ENCODE results near the gene ITGB2.

Gene ITGB2

GRCh38 chr21:44854664-44855446 is 65.8 kb downstream of the ITGB2 start:
- H3K36me3 ChIP-seq (replicated peaks): peaks cover 50% of the 10 kb centered on the region
- H3K9me3 ChIP-seq: no peaks in the 10 kb centered on the region
- DNase-seq (ENCODE audit: low spot score in 2 of 2): no peak
- H3K4me3 ChIP-seq: no peak overlapping the region
- no peaks in the 10 kb centered on the region for H3K27me3 ChIP-seq (ENCODE audit: low read depth)
- H3K4me1 ChIP-seq: no peaks in the 10 kb centered on the region
- in situ Hi-C loops (cut with MboI; ENCODE audit: low sequenced_read_pairs): no loop called here

DNA sequence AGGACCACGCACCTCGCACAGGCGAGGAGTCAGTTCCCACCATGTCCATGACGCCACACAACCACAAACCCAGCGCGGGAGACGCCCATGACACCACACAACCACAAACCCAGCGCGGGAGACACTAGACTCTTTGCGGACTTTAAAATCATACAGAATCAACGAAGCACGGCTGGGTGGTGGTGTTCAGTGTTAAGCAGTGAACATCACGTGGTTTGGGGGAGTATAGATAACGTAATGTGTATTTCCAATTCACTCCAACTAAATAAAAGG is 66.4 kb downstream of the ITGB2 start:
- no peaks in the 10 kb centered on the region for H3K27me3 ChIP-seq (ENCODE audit: low read depth)
- in situ Hi-C loops (cut with MboI; ENCODE audit: low sequenced_read_pairs): no loop called here
- no peak for DNase-seq (ENCODE audit: low spot score in 2 of 2)

DNA sequence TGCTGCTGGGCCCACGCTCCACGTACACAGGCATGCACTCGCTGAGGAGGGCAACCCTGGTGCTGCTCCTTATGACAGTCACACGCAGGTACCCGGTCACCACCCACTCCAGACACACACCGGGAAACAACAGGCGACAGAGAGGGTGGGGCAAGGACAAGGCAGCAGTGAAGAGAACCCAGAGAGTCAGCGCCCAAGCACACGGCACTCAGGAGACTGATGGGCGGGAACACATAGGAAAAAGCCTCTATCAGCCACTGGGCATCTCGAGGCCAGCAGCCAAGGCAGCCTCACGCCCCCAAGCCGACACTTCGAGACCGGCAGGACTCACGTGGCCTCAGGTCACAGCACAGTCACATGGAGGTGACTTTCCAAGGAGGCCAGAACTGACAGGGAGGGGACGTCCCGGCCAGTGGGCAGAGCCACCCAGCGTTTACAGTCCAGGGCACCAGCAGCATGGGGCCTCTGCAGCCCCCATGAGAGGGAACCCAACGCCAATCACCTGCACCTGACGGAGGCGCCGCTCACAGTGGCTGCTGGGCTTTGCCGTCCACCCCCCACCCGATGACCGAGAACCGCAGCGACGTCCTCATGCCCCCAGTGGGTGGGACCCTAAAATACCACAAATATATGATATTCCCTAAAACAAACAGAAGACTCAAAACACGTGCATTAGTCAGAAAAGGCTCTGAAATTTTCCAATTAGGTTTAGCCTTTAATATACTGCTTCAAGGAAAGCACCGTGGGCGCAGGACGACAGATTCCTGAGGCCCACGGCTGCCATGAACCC is 66.9 kb downstream of the ITGB2 start:
- DNase-seq (ENCODE audit: low spot score in 2 of 2): no peak
- no peaks in the 10 kb centered on the region for H3K4me1 ChIP-seq
- H3K36me3 ChIP-seq (replicated peaks): peaks cover 46% of the 10 kb centered on the region
- H3K27me3 ChIP-seq (ENCODE audit: low read depth): no peaks in the 10 kb centered on the region
- no peak overlapping the region for H3K4me3 ChIP-seq
- no peaks in the 10 kb centered on the region for H3K9me3 ChIP-seq
- in situ Hi-C loops (cut with MboI; ENCODE audit: low sequenced_read_pairs): no loop called here

More for the DNA sequence above, 66.4 kb downstream of the ITGB2 start:
- Histone ChIP-seq H3K9me3 (no peaks in the 10 kb centered on the region), H3K4me1 (no peaks in the 10 kb centered on the region), H3K36me3 (replicated peaks) (peaks cover 50% of the 10 kb centered on the region), H3K4me3 (no peak overlapping the region)

DNA sequence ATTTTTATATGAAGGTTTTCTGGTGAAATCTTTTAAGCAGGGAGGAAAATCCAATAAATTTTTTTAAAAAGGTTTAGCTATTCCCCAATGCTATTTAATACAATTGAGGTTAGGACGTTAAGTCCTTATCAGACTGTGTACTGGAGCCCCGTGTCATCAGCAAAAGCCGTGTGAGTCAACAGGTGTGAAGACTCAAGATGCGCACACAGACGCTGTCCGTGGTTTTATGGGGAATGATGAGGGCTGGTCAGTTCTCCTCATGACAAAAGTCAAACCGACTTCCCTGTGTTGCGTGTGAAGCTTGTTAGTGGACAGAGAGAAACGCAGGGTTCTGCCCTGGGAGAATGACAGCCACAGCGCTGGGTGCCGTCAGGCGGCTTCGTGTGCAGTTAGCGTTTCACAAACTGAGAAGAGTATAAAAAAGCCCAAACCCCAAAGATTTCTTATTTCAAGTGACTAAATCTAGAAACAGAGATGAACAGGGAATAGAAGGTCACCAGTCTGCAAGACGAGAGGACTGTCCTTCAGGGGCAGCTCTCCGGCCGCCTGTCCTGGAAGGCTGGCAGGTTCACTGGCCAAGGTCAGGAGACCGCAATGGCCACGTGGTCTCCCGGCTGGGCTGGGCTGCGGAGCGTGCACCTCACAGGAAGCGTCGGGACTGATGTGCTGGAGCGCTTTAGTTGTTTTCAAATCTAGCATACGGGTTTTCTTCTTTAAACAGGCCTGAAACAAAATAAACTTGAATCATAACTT is 69.6 kb downstream of the ITGB2 start:
- Histone ChIP-seq H3K4me3 (no peak overlapping the region), H3K9me3 (no peaks in the 10 kb centered on the region), H3K27me3 (ENCODE audit: low read depth) (no peaks in the 10 kb centered on the region), H3K4me1 (peaks cover 6% of the 10 kb centered on the region), H3K36me3 (replicated peaks) (peaks cover 30% of the 10 kb centered on the region)
- in situ Hi-C loops (cut with MboI; ENCODE audit: low sequenced_read_pairs): no loop called here
- DNase-seq (ENCODE audit: low spot score in 2 of 2): no peak

- Histone ChIP-seq H3K9me3 (no peaks in the 10 kb centered on the region), H3K4me3 (no peak overlapping the region), H3K36me3 (replicated peaks) (peaks cover 23% of the 10 kb centered on the region), H3K4me1 (peaks cover 9% of the 10 kb centered on the region), H3K27me3 (ENCODE audit: low read depth) (no peaks in the 10 kb centered on the region)
- in situ Hi-C loops (cut with MboI; ENCODE audit: low sequenced_read_pairs): no loop called here
- DNase-seq (ENCODE audit: low spot score in 2 of 2): no peak
Measured at GRCh38 chr21:44850208-44850800, 70.4 kb downstream of the ITGB2 start.

DNA sequence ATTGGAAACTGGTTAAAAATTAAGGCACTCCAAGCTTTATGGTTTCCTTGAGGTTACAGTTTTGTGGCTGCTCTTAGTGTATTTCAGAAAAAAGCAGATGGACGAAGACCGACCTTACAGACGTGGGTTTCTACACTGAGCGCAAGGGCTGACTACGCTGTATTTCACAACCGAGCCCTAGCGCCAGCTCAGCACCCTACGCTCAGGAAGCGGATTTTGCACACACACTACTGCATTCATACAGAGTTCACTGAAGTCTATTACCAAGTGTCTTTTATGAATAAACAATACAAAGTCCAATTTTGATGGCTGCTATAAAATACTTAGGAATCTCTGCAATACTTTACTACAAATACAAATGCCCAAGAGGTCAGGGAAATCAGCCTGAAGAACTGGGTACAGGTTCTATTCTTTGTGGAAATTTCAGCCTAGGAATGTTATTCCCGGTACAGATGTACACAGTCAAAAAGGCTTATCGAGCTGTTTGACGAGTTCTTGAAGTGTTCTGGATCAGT is 71.0 kb downstream of the ITGB2 start:
- Histone ChIP-seq H3K4me1 (peaks cover 9% of the 10 kb centered on the region), H3K4me3 (no peak overlapping the region), H3K27me3 (ENCODE audit: low read depth) (no peaks in the 10 kb centered on the region), H3K36me3 (replicated peaks) (peaks cover 18% of the 10 kb centered on the region), H3K9me3 (no peaks in the 10 kb centered on the region)
- in situ Hi-C loops (cut with MboI; ENCODE audit: low sequenced_read_pairs): no loop called here
- DNase-seq (ENCODE audit: low spot score in 2 of 2): no peak

DNA sequence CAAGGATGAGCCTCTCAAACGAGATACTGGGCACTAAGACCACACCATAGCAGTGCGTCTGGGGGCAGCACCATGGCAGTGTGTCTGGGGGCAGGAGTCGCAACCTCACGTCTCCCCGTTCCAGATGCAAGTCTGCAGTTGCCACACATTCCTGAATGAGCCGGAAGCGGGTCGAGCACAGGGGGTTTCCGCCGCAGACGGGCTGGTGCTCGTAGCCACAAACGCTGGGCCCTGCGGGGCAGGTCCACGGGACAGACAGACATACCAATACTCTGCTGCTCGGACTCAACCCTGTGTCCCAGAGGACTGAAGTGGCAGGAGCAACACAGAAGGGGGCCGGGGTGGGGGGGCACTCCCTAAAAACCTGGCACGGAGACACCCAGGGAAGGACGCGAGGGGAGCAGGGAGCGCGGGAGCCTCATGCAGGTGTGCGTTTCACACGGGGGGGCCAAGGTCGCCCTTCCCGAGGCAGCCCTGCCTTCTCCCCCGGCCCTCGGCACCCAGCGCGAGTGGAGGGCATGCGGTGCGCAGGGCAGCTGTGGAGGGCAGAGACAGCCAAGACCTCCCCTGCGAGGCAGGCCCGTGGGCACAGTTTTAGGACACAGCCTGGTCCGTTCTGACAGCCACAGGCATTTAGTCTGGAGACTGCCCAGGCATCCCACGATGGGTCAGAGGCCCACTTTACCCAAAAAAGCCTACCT is 71.7 kb downstream of the ITGB2 start:
- peaks cover 16% of the 10 kb centered on the region for H3K36me3 ChIP-seq (replicated peaks)
- no peaks in the 10 kb centered on the region for H3K27me3 ChIP-seq (ENCODE audit: low read depth)
- no peak overlapping the region for H3K4me3 ChIP-seq
- in situ Hi-C loops (cut with MboI; ENCODE audit: low sequenced_read_pairs): no loop called here
- no peaks in the 10 kb centered on the region for H3K9me3 ChIP-seq
- no peak for DNase-seq (ENCODE audit: low spot score in 2 of 2)
- H3K4me1 ChIP-seq: peaks cover 9% of the 10 kb centered on the region

DNA sequence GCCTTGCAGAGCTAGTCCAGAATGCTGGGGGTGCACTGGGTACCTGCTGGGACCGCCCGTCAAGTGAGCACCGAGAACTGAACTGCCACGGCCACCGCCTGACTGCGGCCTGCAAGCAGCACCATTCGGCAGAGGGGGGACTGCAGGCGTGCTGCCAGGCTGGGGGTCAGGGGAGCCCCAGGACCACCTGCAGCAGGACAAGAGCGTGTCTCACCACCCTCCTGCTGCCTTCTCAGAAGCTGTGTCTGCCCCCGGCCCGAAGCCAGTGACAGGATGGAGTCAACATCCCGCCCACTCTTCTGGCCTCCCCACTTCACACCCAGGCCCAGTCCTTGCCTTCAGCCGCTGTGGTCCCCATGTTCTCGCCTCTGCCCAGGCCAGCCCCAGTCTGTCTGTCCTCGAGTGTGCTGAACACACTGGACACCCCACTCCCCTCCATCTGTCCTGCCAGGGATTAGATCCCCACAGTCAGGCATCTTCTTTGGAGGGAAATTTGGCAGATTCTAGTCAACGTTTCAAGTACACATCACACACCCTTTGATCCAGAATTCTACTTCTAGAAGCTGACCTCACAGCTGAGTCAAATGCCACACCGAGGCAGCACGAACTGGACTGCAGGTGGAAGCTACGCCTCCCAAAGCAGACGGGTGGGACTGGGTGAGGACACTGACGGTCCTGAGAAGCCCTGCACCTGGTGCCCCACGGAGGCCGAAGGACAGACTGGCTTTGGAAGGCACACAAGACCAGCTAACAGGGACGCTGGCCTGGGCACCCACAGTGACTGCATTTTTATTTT is 73.2 kb downstream of the ITGB2 start:
- no peaks in the 10 kb centered on the region for H3K27me3 ChIP-seq (ENCODE audit: low read depth)
- peaks cover 9% of the 10 kb centered on the region for H3K4me1 ChIP-seq
- H3K9me3 ChIP-seq: no peaks in the 10 kb centered on the region
- H3K4me3 ChIP-seq: no peak overlapping the region
- H3K36me3 ChIP-seq (replicated peaks): peaks cover 16% of the 10 kb centered on the region
- no peak for DNase-seq (ENCODE audit: low spot score in 2 of 2)
- in situ Hi-C loops (cut with MboI; ENCODE audit: low sequenced_read_pairs): no loop called here

GRCh38 chr21:44846485-44847260 is 74.0 kb downstream of the ITGB2 start:
- H3K27me3 ChIP-seq (ENCODE audit: low read depth): no peaks in the 10 kb centered on the region; the same call in 1 of the 2 replicates
- no peaks in the 10 kb centered on the region for H3K9me3 ChIP-seq
- H3K4me3 ChIP-seq: peak overlapping the region; percentile 25
- DNase-seq (ENCODE audit: low spot score in 2 of 2): peak in 1 of 2 experiments; percentile 39
- in situ Hi-C loops (cut with MboI; ENCODE audit: low sequenced_read_pairs): no loop called here
- H3K36me3 ChIP-seq (replicated peaks): peaks cover 16% of the 10 kb centered on the region
- H3K4me1 ChIP-seq: peaks cover 9% of the 10 kb centered on the region

DNA sequence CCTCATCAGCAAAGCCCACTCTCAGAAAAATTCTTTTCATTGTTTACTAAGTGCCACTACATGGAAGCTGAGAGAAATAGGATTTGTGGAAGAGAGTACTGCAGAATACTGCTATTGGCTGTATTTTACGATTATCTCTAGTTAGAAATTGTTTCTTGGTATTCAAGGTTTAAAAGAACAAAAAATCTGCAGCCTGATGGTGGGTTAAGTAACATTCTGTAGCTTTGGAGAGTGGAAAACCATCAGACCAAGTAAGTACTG is 74.5 kb downstream of the ITGB2 start:
- in situ Hi-C loops (cut with MboI; ENCODE audit: low sequenced_read_pairs): no loop called here
- peaks cover 3% of the 10 kb centered on the region; the same call in 1 of the 2 replicates for H3K27me3 ChIP-seq (ENCODE audit: low read depth)
- peaks cover 14% of the 10 kb centered on the region for H3K36me3 ChIP-seq (replicated peaks)
- peak overlapping the region; percentile 25 for H3K4me3 ChIP-seq
- no peaks in the 10 kb centered on the region for H3K9me3 ChIP-seq
- DNase-seq (ENCODE audit: low spot score in 2 of 2): no peak
- H3K4me1 ChIP-seq: peaks cover 9% of the 10 kb centered on the region

GRCh38 chr21:44845418-44846223 is 75.1 kb downstream of the ITGB2 start:
- H3K9me3 ChIP-seq: no peaks in the 10 kb centered on the region
- H3K4me3 ChIP-seq: peak overlapping the region; percentile 25
- H3K36me3 ChIP-seq (replicated peaks): peaks cover 11% of the 10 kb centered on the region
- peak; percentile 65 to 94 for DNase-seq (ENCODE audit: low spot score in 2 of 2)
- H3K27me3 ChIP-seq (ENCODE audit: low read depth): peaks cover 3% of the 10 kb centered on the region; the same call in 1 of the 2 replicates
- peaks cover 9% of the 10 kb centered on the region for H3K4me1 ChIP-seq
- in situ Hi-C loops (cut with MboI; ENCODE audit: low sequenced_read_pairs): no loop called here
